Peyer's patch (tissue), 4 donors: Measurements from ENCODE around the gene PLIN3. TPM values are rescaled to one million over a fixed set of nuclear protein-coding genes. Genes with fewer than 3 reads are reported as not detected.
"Not testable (repeated sequence)": the region's sequence is repeated elsewhere in the genome, so short reads cannot be mapped to it uniquely, and the experiment has no call there.

ENCODE experiments used
- DNase-seq, 3 donors: peaks; one replicate each; pipeline ENCODE4 v3.0.0-alpha.2; 2017 to 2019
- H3K27ac ChIP-seq, 4 donors: fragments of 200-600 bp; sonication (generic); one replicate each; pipeline ENCODE4 v1.5.1; 2016 to 2019
- H3K27me3 ChIP-seq, 2 donors: fragments of 200-600 bp; sonication (generic); one replicate each; pipeline ENCODE4 v1.5.1; 2019
- H3K36me3 ChIP-seq, 3 donors: fragments of 200-600 bp; sonication (generic); one replicate each; pipeline ENCODE4 v1.5.1; 2016 to 2019
- H3K4me1 ChIP-seq, 4 donors: fragments of 200-600 bp; sonication (generic); one replicate each; pipeline ENCODE4 v1.5.1; 2016 to 2019
- H3K4me3 ChIP-seq, 4 donors: fragments of 200-600 bp; sonication (generic); 1 replicate in 3 of 4; 2 replicates in 1 of 4; pipeline ENCODE4 v1.5.1; 2016 to 2019; ENCODE audit warnings: mild to moderate bottlenecking in 1 of 4
- H3K9me3 ChIP-seq, 4 donors: fragments of 200-600 bp; sonication (generic); one replicate each; pipeline ENCODE4 v1.5.1; 2016 to 2019; ENCODE audit warnings: mild to moderate bottlenecking in 1 of 4
- POLR2A ChIP-seq, 2 donors: fragments of 450-650 bp; IDR thresholded peaks; one replicate each; pipeline ENCODE4 v1.5.1; 2017; ENCODE audit warnings: antibody characterized with exemption in 2 of 2, mild to moderate bottlenecking in 2 of 2, moderate library complexity in 2 of 2
- total RNA-seq, 4 donors: library from RNA; depleted of rRNA; stranded (reverse); fragments of >200 nt; gene quantifications; one replicate each; pipeline ENCODE4 v1.1.0, GENCODE V29; 2016
- TF ChIP-seq, protein P1 (sequence below), 6 experiments: fragments of 450-650 bp in 4 of 6; fragments of 200-600 bp in 2 of 6; sonication (generic) in 1 of 6; IDR thresholded peaks; one replicate each; pipeline ENCODE4 v1.5.1; 2017 to 2019; ENCODE audit warnings: antibody characterized with exemption in 6 of 6, mild to moderate bottlenecking in 3 of 6, moderate library complexity in 1 of 6

Gene PLIN3
- total RNA-seq, 4 donors from 2014 or later, result 22.3 to 150 (median 108) TPM

GRCh38 chr19:4852484-4852883, 15.0 kb downstream of the PLIN3 start:
- no peak for TF ChIP-seq POLR2A (IDR thresholded peaks at IDR 0.05)
- TF ChIP-seq, protein P1, sequence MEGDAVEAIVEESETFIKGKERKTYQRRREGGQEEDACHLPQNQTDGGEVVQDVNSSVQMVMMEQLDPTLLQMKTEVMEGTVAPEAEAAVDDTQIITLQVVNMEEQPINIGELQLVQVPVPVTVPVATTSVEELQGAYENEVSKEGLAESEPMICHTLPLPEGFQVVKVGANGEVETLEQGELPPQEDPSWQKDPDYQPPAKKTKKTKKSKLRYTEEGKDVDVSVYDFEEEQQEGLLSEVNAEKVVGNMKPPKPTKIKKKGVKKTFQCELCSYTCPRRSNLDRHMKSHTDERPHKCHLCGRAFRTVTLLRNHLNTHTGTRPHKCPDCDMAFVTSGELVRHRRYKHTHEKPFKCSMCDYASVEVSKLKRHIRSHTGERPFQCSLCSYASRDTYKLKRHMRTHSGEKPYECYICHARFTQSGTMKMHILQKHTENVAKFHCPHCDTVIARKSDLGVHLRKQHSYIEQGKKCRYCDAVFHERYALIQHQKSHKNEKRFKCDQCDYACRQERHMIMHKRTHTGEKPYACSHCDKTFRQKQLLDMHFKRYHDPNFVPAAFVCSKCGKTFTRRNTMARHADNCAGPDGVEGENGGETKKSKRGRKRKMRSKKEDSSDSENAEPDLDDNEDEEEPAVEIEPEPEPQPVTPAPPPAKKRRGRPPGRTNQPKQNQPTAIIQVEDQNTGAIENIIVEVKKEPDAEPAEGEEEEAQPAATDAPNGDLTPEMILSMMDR (IDR thresholded peaks at IDR 0.05), result no peak
- H3K9me3 ChIP-seq, result no peaks in the 10 kb centered on the region
- H3K4me3 ChIP-seq, result no peak overlapping the region
- no peaks in the 10 kb centered on the region for H3K27me3 ChIP-seq
- H3K36me3 ChIP-seq, result peaks cover 0 to 77% (median 0%) of the 10 kb centered on the region in 3 donors
- no peak overlapping the region for H3K27ac ChIP-seq
- no peaks in the 10 kb centered on the region for H3K4me1 ChIP-seq
- DNase-seq, result no peak

- H3K36me3 ChIP-seq, result peaks cover 0 to 77% (median 0%) of the 10 kb centered on the region in 3 donors
- no peak overlapping the region for H3K27ac ChIP-seq
- no peaks in the 10 kb centered on the region for H3K4me1 ChIP-seq
- no peaks in the 10 kb centered on the region for H3K9me3 ChIP-seq
- no peaks in the 10 kb centered on the region for H3K27me3 ChIP-seq
- DNase-seq, result peak; percentile 78 to 84 (median 80)
- no peak overlapping the region for H3K4me3 ChIP-seq
- TF ChIP-seq, protein P1 (IDR thresholded peaks at IDR 0.05), result peak; percentile 61 to 86 (median 82)
- no peak for TF ChIP-seq POLR2A (IDR thresholded peaks at IDR 0.05)
Observed at GRCh38 chr19:4851551-4852290, 15.7 kb downstream of the PLIN3 start.

GRCh38 chr19:4849019-4849418, 18.4 kb downstream of the PLIN3 start:
- DNase-seq, result no peak
- Histone ChIP-seq H3K4me1 (no peaks in the 10 kb centered on the region), H3K27ac (no peak overlapping the region), H3K27me3 (no peaks in the 10 kb centered on the region), H3K36me3 (peaks cover 0 to 79% (median 0%) of the 10 kb centered on the region in 3 donors), H3K9me3 (no peaks in the 10 kb centered on the region), H3K4me3 (no peak overlapping the region)
- TF ChIP-seq, protein P1 (IDR thresholded peaks at IDR 0.05), result no peak
- no peak for TF ChIP-seq POLR2A (IDR thresholded peaks at IDR 0.05)

GRCh38 chr19:4847190-4847973, 20.1 kb downstream of the PLIN3 start:
- no peak for TF ChIP-seq POLR2A (IDR thresholded peaks at IDR 0.05)
- TF ChIP-seq, protein P1 (IDR thresholded peaks at IDR 0.05), result no peak
- Histone ChIP-seq H3K36me3 (peaks cover 0 to 73% (median 0%) of the 10 kb centered on the region in 3 donors), H3K27ac (no peak overlapping the region), H3K4me1 (peaks cover 0 to 6% (median 0%) of the 10 kb centered on the region in 4 donors), H3K27me3 (no peaks in the 10 kb centered on the region), H3K9me3 (no peaks in the 10 kb centered on the region), H3K4me3 (no peak overlapping the region)
- DNase-seq, result no peak

GRCh38 chr19:4845975-4846374, 21.5 kb downstream of the PLIN3 start:
- H3K4me1 ChIP-seq, H3K9me3 ChIP-seq, H3K4me3 ChIP-seq, DNase-seq, H3K27me3 ChIP-seq: not testable (repeated sequence)
- Histone ChIP-seq H3K36me3 (peaks cover 0 to 68% (median 0%) of the 10 kb centered on the region in 3 donors), H3K27ac (peak overlapping the region in 1 of 4 donors; percentile 17)
